Subcutaneous adipose tissue (tissue), 4 donors: ENCODE data around the gene PBX1. TPM values are rescaled to one million over a fixed set of nuclear protein-coding genes. Genes with fewer than 3 reads are reported as not detected.

Source experiments
- total RNA-seq, 4 donors: library from RNA; depleted of rRNA; stranded (reverse); fragments of >200 nt; gene quantifications; one replicate each; pipeline ENCODE4 v1.1.0, GENCODE V29; 2016
- TF ChIP-seq, protein P1 (sequence below): fragments of 450-650 bp; IDR thresholded peaks from one replicate; pipeline ENCODE4 v1.5.1; 2016; ENCODE audit warnings: low read depth, mild to moderate bottlenecking, control low read depth, antibody characterized with exemption, moderate library complexity

PBX1 gene
- total RNA-seq, 4 donors from 2014 or later, result 36.5 to 61.1 (median 54.2) TPM

DNA sequence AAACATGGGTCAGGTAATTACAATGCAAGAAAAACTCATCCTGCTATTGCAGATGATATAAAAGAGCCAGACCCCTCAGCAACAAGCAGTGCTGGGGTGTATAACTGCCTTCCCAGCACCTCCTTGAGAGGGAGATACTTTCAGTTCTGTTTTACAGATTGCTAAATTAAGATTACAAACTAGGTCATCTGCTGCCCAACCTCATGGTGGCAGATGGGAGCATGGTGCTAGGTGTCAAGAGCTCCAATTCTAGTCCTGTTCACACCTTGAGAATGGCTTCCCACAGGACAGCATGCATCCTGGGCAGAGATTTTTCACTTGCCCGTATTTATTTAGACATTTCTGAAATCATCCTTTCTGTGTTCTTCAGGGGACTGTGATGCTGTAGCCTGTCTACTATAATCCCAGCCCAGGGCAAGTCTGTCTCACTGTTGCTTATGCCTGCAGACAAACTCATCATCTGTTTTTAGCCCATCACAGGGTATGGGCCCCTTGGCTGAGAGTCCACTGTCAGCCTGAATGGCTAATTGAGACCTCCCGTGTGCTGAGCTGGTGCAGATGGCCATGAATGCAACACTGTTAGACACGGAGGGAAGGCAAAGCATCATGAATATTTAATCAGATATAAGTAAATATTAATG lies 40.2 kb upstream of the PBX1 start:
- TF ChIP-seq, protein P1, sequence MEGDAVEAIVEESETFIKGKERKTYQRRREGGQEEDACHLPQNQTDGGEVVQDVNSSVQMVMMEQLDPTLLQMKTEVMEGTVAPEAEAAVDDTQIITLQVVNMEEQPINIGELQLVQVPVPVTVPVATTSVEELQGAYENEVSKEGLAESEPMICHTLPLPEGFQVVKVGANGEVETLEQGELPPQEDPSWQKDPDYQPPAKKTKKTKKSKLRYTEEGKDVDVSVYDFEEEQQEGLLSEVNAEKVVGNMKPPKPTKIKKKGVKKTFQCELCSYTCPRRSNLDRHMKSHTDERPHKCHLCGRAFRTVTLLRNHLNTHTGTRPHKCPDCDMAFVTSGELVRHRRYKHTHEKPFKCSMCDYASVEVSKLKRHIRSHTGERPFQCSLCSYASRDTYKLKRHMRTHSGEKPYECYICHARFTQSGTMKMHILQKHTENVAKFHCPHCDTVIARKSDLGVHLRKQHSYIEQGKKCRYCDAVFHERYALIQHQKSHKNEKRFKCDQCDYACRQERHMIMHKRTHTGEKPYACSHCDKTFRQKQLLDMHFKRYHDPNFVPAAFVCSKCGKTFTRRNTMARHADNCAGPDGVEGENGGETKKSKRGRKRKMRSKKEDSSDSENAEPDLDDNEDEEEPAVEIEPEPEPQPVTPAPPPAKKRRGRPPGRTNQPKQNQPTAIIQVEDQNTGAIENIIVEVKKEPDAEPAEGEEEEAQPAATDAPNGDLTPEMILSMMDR, result no peak

DNA sequence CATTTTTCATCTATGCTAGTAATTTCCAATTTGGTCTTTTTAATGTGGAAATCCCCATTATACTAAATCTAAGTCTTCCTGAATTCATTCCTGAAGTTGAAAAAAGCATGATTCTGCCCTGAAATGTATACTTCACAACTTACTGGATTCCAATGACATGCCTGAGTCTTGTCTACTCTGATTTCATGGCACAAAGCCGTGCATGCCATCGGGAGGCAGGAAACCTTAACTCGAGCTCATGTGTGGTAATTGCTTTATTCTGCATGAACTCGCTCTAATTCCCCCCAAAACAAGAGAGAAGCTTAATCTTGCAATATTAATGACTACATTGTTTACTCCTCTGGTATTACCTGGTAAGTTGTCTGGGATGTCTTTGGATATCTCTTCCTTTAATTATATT lies 39.6 kb upstream of the PBX1 start:
- TF ChIP-seq, protein P1, result no peak

DNA sequence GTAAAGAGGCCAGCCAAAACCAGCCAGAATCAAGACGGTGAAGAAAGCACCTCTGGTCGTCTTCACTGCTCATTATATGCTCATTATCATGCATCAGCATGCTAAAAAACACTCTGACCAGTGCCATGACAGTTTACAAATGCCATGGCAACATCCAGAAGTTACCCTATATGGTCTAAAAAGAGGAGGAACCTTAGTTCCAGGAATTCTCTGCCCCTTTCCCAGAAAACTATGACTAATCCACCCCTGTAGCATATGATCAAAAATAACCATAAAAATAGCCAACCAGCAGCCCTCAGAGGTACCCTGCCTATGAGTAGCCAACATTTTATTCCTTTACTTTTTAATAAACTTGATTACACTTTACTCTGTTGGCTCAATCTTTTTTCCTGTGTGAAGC lies 34.2 kb upstream of the PBX1 start:
- TF ChIP-seq, protein P1, result no peak

DNA sequence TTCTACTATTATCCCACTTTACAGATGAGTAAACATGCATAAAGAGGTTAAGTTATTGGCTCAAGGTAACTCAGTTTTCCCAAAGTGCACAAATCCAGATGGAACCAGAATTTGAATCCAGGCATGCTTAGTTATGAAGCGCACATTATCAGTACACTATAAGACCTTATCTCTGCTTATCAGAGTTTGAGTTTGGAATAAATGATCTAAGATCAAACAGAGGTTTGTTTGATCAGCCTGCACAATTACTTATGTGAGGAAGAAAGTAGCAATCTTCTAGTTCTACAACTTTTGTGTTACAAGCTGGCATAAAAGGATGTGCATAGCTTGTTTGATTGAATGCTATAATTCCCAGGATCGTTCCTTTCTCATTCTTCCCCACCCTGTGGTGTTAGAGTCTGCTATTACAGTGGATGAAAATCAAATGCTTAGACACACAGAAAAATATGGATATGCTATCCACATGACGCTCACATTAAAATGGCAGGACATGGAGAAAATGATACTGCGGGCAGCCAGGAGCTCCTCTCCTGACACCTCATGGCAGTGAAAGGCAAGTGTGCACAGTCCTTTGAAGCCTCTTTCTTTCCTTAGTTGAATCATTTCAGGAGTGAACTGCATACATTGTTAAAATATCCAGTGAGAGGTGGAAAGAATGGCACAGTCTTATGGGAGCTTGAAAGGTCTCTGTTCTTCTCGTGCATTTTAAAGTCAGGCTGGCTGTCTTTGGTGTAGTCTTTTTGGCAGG lies 23.9 kb upstream of the PBX1 start:
- TF ChIP-seq, protein P1, result no peak

DNA sequence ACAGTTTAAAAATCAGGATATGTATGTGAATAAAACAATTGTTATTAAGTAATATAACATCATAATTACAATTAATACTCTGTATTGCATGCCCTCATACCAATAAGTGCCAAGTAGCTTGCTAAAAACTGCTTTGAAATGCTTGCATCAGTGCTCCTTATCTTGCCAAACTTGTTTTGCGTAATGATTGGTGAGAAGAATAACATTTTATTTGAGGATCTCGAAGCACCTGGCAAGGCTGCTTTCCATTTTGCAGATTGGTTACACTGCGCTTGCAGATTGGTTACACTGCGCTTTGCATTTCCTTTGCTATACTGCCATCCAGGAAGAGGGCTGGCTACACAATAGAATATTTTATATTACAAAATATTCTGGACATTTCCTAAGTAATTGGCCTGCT lies 1.7 kb upstream of the PBX1 start:
- TF ChIP-seq, protein P1, result no peak

DNA sequence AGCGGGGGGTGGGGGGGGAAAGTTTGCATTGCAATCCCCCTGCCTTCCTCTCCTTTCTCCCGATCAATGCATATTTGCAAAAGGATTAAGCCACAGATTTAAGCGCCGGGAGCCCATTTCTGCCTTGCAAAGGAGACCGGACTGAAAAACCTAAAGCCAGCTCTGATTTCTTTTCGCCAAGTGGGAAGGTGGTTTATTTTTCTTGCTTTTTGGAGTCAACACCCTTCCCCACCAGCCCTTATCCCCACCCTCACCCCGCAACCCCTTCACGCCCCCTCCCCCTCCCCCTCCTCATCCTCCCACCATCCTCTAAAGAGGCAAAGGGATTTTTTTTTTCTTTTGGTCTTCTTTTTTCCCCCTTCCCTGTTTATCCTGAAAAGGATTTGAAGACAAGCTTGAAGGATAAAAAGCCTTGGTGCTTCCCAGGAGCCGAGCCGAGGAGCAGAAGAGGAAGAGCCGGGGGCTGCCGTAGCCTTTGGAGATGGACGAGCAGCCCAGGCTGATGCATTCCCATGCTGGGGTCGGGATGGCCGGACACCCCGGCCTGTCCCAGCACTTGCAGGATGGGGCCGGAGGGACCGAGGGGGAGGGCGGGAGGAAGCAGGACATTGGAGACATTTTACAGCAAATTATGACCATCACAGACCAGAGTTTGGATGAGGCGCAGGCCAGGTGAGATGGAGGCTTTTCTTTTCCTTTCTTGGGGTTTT lies 513 bp downstream of the PBX1 start:
- TF ChIP-seq, protein P1, result no peak

DNA sequence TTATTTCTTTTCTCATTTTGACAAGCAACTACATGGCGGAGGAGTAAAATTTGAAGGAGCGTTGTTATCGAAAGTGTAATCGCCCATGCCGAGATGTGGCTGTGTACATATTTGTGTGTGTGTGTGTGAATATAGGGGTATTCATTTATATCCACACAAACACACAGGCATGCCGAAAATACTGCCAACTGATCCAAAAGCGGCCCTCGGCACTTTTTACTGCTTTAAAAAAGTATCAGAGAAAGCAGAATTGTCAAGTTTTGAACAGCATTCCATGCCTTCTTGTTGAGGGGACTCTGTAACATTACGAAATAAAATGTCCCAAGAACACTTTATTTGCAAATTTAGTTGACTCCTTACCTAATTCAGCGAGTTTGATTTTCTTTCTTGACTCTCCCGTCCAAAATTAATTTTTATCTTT lies 1.1 kb downstream of the PBX1 start:
- TF ChIP-seq, protein P1, result no peak
